Small intestine (tissue), 7 donors: Measurements from ENCODE around the gene NIP7. TPM values are rescaled to one million over a fixed set of nuclear protein-coding genes. Genes with fewer than 3 reads are reported as not detected.

ENCODE experiments used
- DNase-seq, 2 donors: peaks; one replicate each; pipeline versions ENCODE4 v3.0.0 to v3.0.0-alpha.2; 2013
- FAIRE-seq: peaks from 2 replicates; lab custom pipeline; 2012; peaks lifted over from hg19 to GRCh38; lab: Jason Lieb, UNC
- H3K27ac ChIP-seq, 3 donors: one replicate each; pipeline ENCODE4 v1.5.1; 2013; ENCODE audit warnings: low read length in 2 of 3, mild to moderate bottlenecking in 2 of 3, control low read depth in 1 of 3, inconsistent platforms in 1 of 3, low read depth in 1 of 3, moderate library complexity in 1 of 3
- H3K27me3 ChIP-seq, 3 donors: one replicate each; pipeline ENCODE4 v1.6.1; 2013; ENCODE audit warnings: low read length in 3 of 3, inconsistent platforms in 1 of 3; ENCODE audit not compliant: control insufficient read depth in 3 of 3, insufficient read depth in 3 of 3
- H3K36me3 ChIP-seq, 3 donors: one replicate each; pipeline ENCODE4 v1.6.1; 2013; ENCODE audit warnings: low read length in 3 of 3, inconsistent platforms in 1 of 3, low read depth in 1 of 3, mild to moderate bottlenecking in 1 of 3, moderate library complexity in 1 of 3; ENCODE audit not compliant: control insufficient read depth in 3 of 3, insufficient read depth in 2 of 3
- H3K4me1 ChIP-seq, 3 donors: one replicate each; pipeline ENCODE4 v1.6.1; 2013; ENCODE audit warnings: low read length in 2 of 3, inconsistent platforms in 1 of 3, low read depth in 1 of 3, mild to moderate bottlenecking in 1 of 3, moderate library complexity in 1 of 3; ENCODE audit not compliant: control insufficient read depth in 3 of 3, insufficient read depth in 2 of 3
- H3K4me3 ChIP-seq, 3 donors: one replicate each; pipeline ENCODE4 v1.5.1; 2013; ENCODE audit warnings: low read length in 3 of 3, control low read depth in 1 of 3, inconsistent platforms in 1 of 3, low read depth in 1 of 3, mild to moderate bottlenecking in 1 of 3, moderate library complexity in 1 of 3
- H3K9me3 ChIP-seq, 2 donors: one replicate each; pipeline ENCODE4 v1.6.1; 2013; ENCODE audit warnings: low read depth in 1 of 2, low read length in 1 of 2; ENCODE audit not compliant: control insufficient read depth in 2 of 2, insufficient read depth in 1 of 2
- WGBS, 3 donors: extraction: QIAGEN DNeasy Blood & Tissue Kit; methylation state at CpG; one replicate each; pipeline ENCODE4 v1.1.7; 2013; 5-methylcytosine and 5-hydroxymethylcytosine counted together
- polyA plus RNA-seq, 4 donors: library from polyadenylated mRNA; stranded (reverse) in 3 of 4; unstranded in 1 of 4; fragments of 200-250 nt in 3 of 4; fragments of 120-200 nt in 1 of 4; gene quantifications; one replicate each; pipeline versions ENCODE4 v1.2.1 to v1.2.3, GENCODE V29; 2013
- donor health status: healthy with polysubstance abuse.
- donor health status: control.
- donor health status: control.
- donor health status: Bipolar disorder and iron deficiency.
- donor health status: healthy.

The NIP7 gene
- polyA plus RNA-seq, 4 donors: 15.1 to 23.4 (median 15.8) TPM

DNA sequence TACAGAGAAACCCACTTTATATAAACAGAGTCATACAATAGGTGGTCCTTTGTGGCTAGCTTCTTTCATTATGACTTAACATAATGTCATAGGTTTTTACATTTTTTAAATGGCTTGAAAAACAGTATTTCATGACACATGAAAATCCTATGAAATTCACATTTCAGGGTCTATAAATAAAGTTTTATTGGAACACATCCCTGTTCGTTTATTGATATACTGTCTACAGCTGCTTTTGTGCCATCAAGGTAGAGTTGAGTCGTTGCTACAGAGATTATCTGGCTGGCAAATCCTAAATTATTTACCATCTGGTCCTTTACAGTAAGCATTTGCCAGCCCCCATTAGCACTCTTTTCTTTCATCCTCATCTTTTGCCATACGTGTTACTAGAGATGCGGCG, 26.1 kb upstream of the NIP7 start:
- Histone ChIP-seq H3K36me3 (peaks cover 7 to 52% (median 8%) of the 10 kb centered on the region in 3 donors), H3K4me1 (peaks cover 0 to 4% (median 3%) of the 10 kb centered on the region in 3 donors), H3K27ac (no peak overlapping the region), H3K27me3 (no peaks in the 10 kb centered on the region), H3K4me3 (no peak overlapping the region), H3K9me3 (no peaks in the 10 kb centered on the region)
- DNase-seq (no peak), FAIRE-seq (no peak)
- 91 to 96% (median 94%) methylated on average over 5 of the region's 5 CpGs for WGBS, 3 donors

DNA sequence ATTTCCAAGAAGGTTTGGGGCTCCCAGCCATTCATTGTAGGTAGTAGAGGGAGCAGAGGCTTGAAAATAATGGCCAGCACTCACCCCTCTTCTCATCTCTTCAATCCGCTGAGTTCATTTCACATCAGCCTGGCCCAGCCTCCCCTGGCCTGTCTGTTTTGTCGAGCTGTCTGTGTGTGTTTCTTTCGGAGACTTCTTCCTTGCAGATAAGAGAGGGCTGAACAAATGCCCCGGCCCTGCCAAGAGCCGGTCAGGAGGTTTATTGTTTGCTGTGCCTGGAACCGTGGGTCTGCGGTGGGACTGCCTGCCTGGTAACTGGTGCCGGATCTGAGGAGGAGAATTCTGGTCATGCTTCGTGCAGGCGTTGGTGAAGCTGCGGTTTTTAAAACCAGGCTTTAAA, 25.0 kb upstream of the NIP7 start:
- FAIRE-seq (no peak), DNase-seq (no peak)
- peaks cover 0 to 4% (median 3%) of the 10 kb centered on the region in 3 donors for H3K4me1 ChIP-seq
- H3K27ac ChIP-seq: no peak overlapping the region
- WGBS, 3 donors: 84 to 90% (median 84%) methylated on average over 11 of the region's 11 CpGs
- no peaks in the 10 kb centered on the region for H3K27me3 ChIP-seq
- H3K36me3 ChIP-seq: peaks cover 12 to 63% (median 13%) of the 10 kb centered on the region in 3 donors
- H3K4me3 ChIP-seq: no peak overlapping the region
- no peaks in the 10 kb centered on the region for H3K9me3 ChIP-seq

DNA sequence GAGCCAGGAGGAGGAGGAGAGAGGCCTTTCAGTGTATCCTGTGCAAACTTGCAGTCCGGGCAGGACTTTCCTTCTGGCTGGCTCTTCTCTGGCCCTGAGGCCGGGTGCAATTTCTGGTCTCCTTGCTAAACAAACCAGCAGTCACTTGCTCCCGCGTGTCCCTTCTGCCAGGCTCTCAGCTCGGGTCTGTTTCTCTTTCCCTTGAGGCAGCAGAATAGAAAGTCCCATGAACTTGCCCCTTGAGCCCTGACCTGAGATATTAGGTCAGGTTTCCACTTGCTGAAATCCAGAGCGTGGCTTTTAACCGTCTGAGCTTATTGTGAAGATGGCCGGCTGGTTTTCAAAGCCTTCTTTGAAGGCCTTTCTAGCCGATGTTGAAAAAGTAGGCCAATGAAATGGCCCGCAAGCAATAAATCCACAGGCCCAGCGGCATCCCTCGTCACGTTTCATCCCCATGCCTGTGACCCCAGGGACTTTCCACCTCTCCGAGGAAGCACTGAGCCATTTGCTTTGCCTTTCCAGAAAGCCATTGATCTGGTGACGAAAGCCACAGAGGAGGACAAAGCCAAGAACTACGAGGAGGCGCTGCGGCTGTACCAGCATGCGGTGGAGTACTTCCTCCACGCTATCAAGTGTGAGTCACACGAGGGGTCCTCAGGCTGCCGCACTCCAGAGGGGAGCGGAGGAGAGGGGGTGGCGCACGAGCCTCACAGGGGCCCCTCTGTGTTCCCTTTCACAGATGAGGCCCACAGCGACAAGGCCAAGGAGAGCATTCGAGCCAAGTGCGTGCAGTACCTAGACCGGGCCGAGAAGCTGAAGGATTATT, 23.9 kb upstream of the NIP7 start:
- H3K36me3 ChIP-seq: peaks cover 20 to 75% (median 24%) of the 10 kb centered on the region in 3 donors

DNA sequence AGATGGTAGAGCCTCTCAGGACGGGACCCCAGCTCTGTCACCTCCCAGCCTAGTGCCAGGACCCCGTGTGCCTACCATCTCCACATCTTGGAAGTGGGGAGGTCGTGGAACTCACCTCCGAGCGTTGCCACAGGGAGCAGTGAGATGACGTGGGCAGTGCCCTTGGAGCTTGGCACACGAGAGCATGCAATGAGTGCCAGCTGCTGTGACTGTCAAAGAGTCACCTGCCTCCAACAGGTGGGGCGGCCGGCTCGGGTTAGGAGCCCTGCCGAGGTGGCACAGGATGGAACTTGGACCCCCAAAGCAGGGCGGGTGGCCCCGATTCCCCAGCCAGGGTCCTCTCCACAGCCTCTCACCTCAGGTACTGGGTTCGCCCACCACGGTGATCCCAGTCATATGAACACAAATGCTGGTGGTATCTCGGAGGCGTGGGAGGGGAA, 23.0 kb upstream of the NIP7 start:
- Histone ChIP-seq H3K4me1 (peaks cover 0 to 4% (median 3%) of the 10 kb centered on the region in 3 donors), H3K4me3 (no peak overlapping the region), H3K27me3 (no peaks in the 10 kb centered on the region), H3K9me3 (no peaks in the 10 kb centered on the region), H3K27ac (no peak overlapping the region), H3K36me3 (peaks cover 26 to 84% (median 29%) of the 10 kb centered on the region in 3 donors)
- no peak for DNase-seq
- WGBS, 3 donors: 89 to 93% (median 91%) methylated on average over 17 of the region's 17 CpGs
- no peak for FAIRE-seq

More for the DNA sequence above, 23.9 kb upstream of the NIP7 start:
- WGBS, 3 donors: 90 to 91% (median 91%) methylated on average over 30 of the region's 30 CpGs
- H3K4me3 ChIP-seq: no peak overlapping the region
- H3K27me3 ChIP-seq: no peaks in the 10 kb centered on the region
- H3K9me3 ChIP-seq: no peaks in the 10 kb centered on the region
- H3K27ac ChIP-seq: no peak overlapping the region
- peaks cover 0 to 4% (median 3%) of the 10 kb centered on the region in 3 donors for H3K4me1 ChIP-seq
- FAIRE-seq (no peak), DNase-seq (no peak)

DNA sequence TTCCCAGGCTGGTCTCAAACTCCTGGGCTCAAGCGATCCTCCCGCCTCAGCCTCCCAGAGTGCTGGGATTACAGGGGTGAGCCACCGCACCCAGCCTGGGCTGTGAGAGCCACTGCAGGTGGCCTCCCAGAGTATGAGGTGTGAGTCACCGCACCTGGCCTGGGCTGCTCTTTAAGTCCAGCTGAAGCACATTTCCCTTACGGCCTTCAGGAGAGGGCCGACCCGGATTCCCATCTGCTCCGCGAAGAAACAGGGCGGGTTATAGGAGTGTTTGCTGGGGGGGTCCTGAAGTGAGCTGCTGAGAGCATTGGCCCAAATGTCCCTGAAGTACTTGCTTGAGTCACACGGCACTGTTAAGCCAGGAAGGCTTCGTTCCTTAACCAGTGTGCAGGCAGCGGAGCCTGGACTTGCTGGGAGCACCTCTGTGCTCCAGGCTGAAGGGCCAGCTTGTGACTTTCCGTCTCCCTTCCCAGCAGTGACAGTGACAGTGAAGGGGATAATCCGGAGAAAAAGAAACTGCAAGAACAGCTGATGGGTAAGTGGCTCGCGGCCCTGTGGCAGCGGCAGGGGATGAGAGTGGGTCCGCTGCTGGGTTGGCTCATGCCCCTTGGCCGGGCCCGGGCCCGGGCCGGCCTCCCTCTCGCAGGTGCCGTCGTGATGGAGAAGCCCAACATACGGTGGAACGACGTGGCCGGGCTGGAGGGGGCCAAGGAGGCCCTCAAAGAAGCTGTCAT, 21.2 kb upstream of the NIP7 start:
- no peak for FAIRE-seq
- no peaks in the 10 kb centered on the region for H3K9me3 ChIP-seq
- peaks cover 32 to 95% (median 43%) of the 10 kb centered on the region in 3 donors for H3K36me3 ChIP-seq
- DNase-seq: no peak
- no peaks in the 10 kb centered on the region for H3K27me3 ChIP-seq
- WGBS, 3 donors: 92 to 94% (median 94%) methylated on average over 30 of the region's 30 CpGs
- H3K4me1 ChIP-seq: no peaks in the 10 kb centered on the region
- no peak overlapping the region for H3K4me3 ChIP-seq
- H3K27ac ChIP-seq: no peak overlapping the region

DNA sequence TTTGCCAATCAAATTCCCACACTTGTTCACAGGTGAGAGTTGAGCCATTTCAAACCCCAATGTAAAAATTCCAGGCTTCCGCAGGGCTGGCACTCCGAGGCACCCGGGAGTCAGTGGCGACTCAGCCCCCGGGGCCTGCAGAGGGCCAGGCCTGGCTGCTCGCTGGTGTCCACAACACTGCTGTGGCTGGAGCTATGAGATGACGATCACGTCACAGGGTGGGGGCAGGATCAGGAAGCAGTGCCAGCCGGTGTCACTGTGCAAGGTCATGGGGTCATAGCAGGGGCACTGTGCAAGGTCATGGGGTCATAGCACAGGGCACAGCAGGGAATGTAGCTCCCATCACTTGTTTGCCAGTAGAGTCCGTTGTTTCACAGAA, 20.7 kb upstream of the NIP7 start:
- Histone ChIP-seq H3K27me3 (no peaks in the 10 kb centered on the region), H3K4me3 (no peak overlapping the region), H3K36me3 (peaks cover 32 to 97% (median 44%) of the 10 kb centered on the region in 3 donors), H3K9me3 (no peaks in the 10 kb centered on the region), H3K27ac (no peak overlapping the region), H3K4me1 (no peaks in the 10 kb centered on the region)
- DNase-seq (no peak), FAIRE-seq (no peak)
- 87 to 90% (median 88%) methylated on average over 10 of the region's 10 CpGs for whole genome bisulfite sequencing, 3 donors

DNA sequence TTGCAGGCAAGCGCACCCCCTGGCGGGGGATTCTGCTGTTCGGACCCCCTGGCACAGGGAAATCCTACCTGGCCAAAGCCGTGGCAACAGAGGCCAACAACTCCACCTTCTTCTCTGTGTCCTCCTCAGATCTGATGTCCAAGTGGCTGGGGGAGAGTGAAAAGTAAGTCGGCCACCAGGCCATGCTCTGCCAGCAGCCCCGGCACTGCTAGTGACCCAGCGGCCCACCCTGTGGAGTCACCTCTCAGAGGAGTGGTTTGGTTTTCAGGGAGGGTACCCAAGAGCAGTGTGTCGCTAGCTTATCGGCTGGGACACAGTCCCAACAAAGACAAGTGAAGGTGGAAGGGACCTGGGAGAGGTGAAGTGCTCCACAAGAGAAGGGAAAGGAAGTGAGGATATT, 20.2 kb upstream of the NIP7 start:
- FAIRE-seq (no peak), DNase-seq (no peak)
- Histone ChIP-seq H3K27ac (no peak overlapping the region), H3K9me3 (no peaks in the 10 kb centered on the region), H3K4me3 (no peak overlapping the region), H3K36me3 (peaks cover 32 to 97% (median 46%) of the 10 kb centered on the region in 3 donors), H3K27me3 (no peaks in the 10 kb centered on the region), H3K4me1 (peaks cover 0 to 3% (median 0%) of the 10 kb centered on the region in 3 donors)
- 94 to 96% (median 95%) methylated on average over 9 of the region's 9 CpGs for WGBS, 3 donors
